H1 (cell line): Measurements from ENCODE around the gene HLA-DQA1. TPM values are rescaled to one million over a fixed set of nuclear protein-coding genes. Genes with fewer than 3 reads are reported as not detected.

Experiments
- CTCF ChIA-PET: fragments of 300-600 bp; sonication (Branson Sonifier 250); formaldehyde crosslinking; loops from one replicate; lab custom pipeline; 2021; ENCODE audit not compliant: partially characterized antibody; lab: Charles Lee
- POLR2A ChIA-PET: fragments of 300-600 bp; sonication (Branson Sonifier 250); formaldehyde crosslinking; loops from one replicate; lab custom pipeline; 2021; ENCODE audit warnings: inconsistent platforms; ENCODE audit not compliant: partially characterized antibody; lab: Charles Lee
- DNase-seq, 2 experiments: peaks; one replicate each; pipeline versions ENCODE4 v3.0.0 to v3.0.0-alpha.2; 2010 to 2022; ENCODE audit warnings: low spot score in 2 of 2, low read depth in 1 of 2, mixed read lengths in 1 of 2
- FAIRE-seq: peaks from 2 replicates; lab custom pipeline; 2011; peaks lifted over from hg19 to GRCh38; lab: Jason Lieb, UNC
- H2AFZ ChIP-seq: 2 replicates; pipeline ENCODE4 v1.8.1; 2012; ENCODE audit warnings: low read length, inconsistent platforms
- H2AK5ac ChIP-seq: 2 replicates; pipeline ENCODE4 v1.6.1; 2013; ENCODE audit warnings: low read depth, low read length
- H2BK120ac ChIP-seq: replicated peaks from 2 replicates; pipeline ENCODE3; 2013; ENCODE audit warnings: low read depth, low read length, inconsistent platforms
- H2BK12ac ChIP-seq: 2 replicates; pipeline ENCODE4 v1.6.1; 2013; ENCODE audit warnings: low read depth, low read length
- H2BK15ac ChIP-seq: 2 replicates; pipeline ENCODE4 v1.6.1; 2013; ENCODE audit warnings: low read length
- H2BK20ac ChIP-seq: 2 replicates; pipeline ENCODE4 v1.6.1; 2013; ENCODE audit warnings: low read length
- H2BK5ac ChIP-seq: 2 replicates; pipeline ENCODE4 v1.6.1; 2013; ENCODE audit warnings: low read depth, low read length
- H3K14ac ChIP-seq: 2 replicates; pipeline ENCODE4 v1.6.1; 2013; ENCODE audit warnings: inconsistent platforms; ENCODE audit not compliant: insufficient read length
- H3K18ac ChIP-seq: 2 replicates; pipeline ENCODE4 v1.6.1; 2013; ENCODE audit warnings: low read length; ENCODE audit errors: extremely low read depth
- H3K23ac ChIP-seq: 2 replicates; pipeline ENCODE4 v1.6.1; 2013; ENCODE audit warnings: inconsistent platforms; ENCODE audit not compliant: insufficient read length
- H3K23me2 ChIP-seq: 2 replicates; pipeline ENCODE4 v1.6.1; 2013; ENCODE audit warnings: low read depth, low read length
- H3K27ac ChIP-seq: 2 replicates; pipeline ENCODE4 v1.6.1; 2011; ENCODE audit warnings: low read depth, low read length, inconsistent platforms
- H3K27me3 ChIP-seq, 4 experiments: replicated peaks in 1 of 4; 1 replicate in 1 of 4; 2 replicates in 3 of 4; pipeline versions ENCODE4 v1.6.1 to v1.8.1; 2011 to 2013; ENCODE audit warnings: low read length in 3 of 4, mild to moderate bottlenecking in 3 of 4, inconsistent platforms in 2 of 4, mixed read lengths in 2 of 4, moderate library complexity in 1 of 4; ENCODE audit not compliant: control insufficient read depth in 3 of 4, insufficient read depth in 3 of 4; ENCODE audit errors: extremely low read depth in 1 of 4
- H3K36me3 ChIP-seq, 4 experiments: 2 replicates each; pipeline versions ENCODE4 v1.6.1 to v1.8.1; 2011 to 2013; ENCODE audit warnings: mild to moderate bottlenecking in 4 of 4, low read length in 3 of 4, moderate library complexity in 2 of 4, control low read depth in 1 of 4, inconsistent platforms in 1 of 4; ENCODE audit not compliant: insufficient read depth in 4 of 4, control insufficient read depth in 2 of 4
- H3K4ac ChIP-seq: replicated peaks from 2 replicates; pipeline ENCODE3; 2013; ENCODE audit warnings: low read length, low read depth, mixed read lengths, inconsistent platforms; ENCODE audit not compliant: insufficient read length
- H3K4me1 ChIP-seq, 4 experiments: replicated peaks in 1 of 4; 1 replicate in 1 of 4; 2 replicates in 3 of 4; pipeline versions ENCODE4 v1.6.1 to v1.8.1; 2011 to 2013; ENCODE audit warnings: low read length in 3 of 4, inconsistent platforms in 2 of 4, mixed read lengths in 1 of 4; ENCODE audit not compliant: insufficient read depth in 4 of 4, control insufficient read depth in 3 of 4
- H3K4me2 ChIP-seq, 2 experiments: 2 replicates each; pipeline versions ENCODE4 v1.6.1 to v1.8.1; 2011 to 2013; ENCODE audit warnings: low read depth in 2 of 2, low read length in 2 of 2, control low read depth in 1 of 2, inconsistent platforms in 1 of 2, mild to moderate bottlenecking in 1 of 2; ENCODE audit not compliant: insufficient read depth in 1 of 2
- H3K4me3 ChIP-seq, 4 experiments: fragments of 200-600, 300-600 bp in 1 of 4; sonication (generic), shearing (Covaris generic), sonication (Bioruptor Twin) in 1 of 4; 2 replicates each; pipeline versions ENCODE4 v1.5.1 to v1.8.1; 2011 to 2016; ENCODE audit warnings: low read length in 4 of 4, low read depth in 3 of 4, control low read depth in 2 of 4, inconsistent platforms in 2 of 4, mild to moderate bottlenecking in 2 of 4, mixed read lengths in 1 of 4, moderate library complexity in 1 of 4; ENCODE audit not compliant: insufficient read depth in 2 of 4; ENCODE audit errors: extremely low read depth in 1 of 4
- H3K56ac ChIP-seq: replicated peaks from 2 replicates; pipeline ENCODE3; 2013; ENCODE audit warnings: low read depth, mild to moderate bottlenecking, mixed read lengths, low read length, inconsistent platforms; ENCODE audit not compliant: insufficient read length
- H3K79me1 ChIP-seq: 2 replicates; pipeline ENCODE4 v1.6.1; 2013; ENCODE audit warnings: low read depth, low read length, control low read depth
- H3K79me2 ChIP-seq, 2 experiments: 2 replicates each; pipeline versions ENCODE4 v1.6.1 to v1.8.1; 2012 to 2013; ENCODE audit warnings: low read length in 2 of 2, mild to moderate bottlenecking in 2 of 2, inconsistent platforms in 1 of 2; ENCODE audit not compliant: insufficient read depth in 2 of 2, control insufficient read depth in 1 of 2
- H3K9ac ChIP-seq, 4 experiments: replicated peaks in 1 of 4; 1 replicate in 1 of 4; 2 replicates in 3 of 4; pipeline versions ENCODE4 v1.6.1 to v1.8.1; 2011 to 2013; ENCODE audit warnings: low read depth in 3 of 4, low read length in 3 of 4, control low read depth in 2 of 4, mild to moderate bottlenecking in 2 of 4, moderate library complexity in 2 of 4, inconsistent platforms in 1 of 4; ENCODE audit errors: extremely low read depth in 1 of 4
- H3K9me3 ChIP-seq, 2 experiments: 2 replicates each; pipeline versions ENCODE4 v1.6.1 to v1.8.1; 2012 to 2013; ENCODE audit warnings: mild to moderate bottlenecking in 2 of 2, moderate library complexity in 2 of 2, control low read depth in 1 of 2, inconsistent platforms in 1 of 2, low read depth in 1 of 2, low read length in 1 of 2, mixed read lengths in 1 of 2; ENCODE audit not compliant: insufficient read depth in 2 of 2
- H4K20me1 ChIP-seq, 2 experiments: replicated peaks in 1 of 2; 2 replicates each; pipeline versions ENCODE3 to v1.8.1; 2011 to 2013; ENCODE audit warnings: inconsistent platforms in 2 of 2, low read length in 2 of 2, mild to moderate bottlenecking in 1 of 2; ENCODE audit not compliant: insufficient read depth in 2 of 2, control insufficient read depth in 1 of 2
- H4K5ac ChIP-seq: 2 replicates; pipeline ENCODE4 v1.6.1; 2013; ENCODE audit warnings: low read length, low read depth, mixed read lengths, inconsistent platforms; ENCODE audit not compliant: insufficient read length
- H4K8ac ChIP-seq: 2 replicates; pipeline ENCODE4 v1.8.0; 2013; ENCODE audit warnings: mild to moderate bottlenecking, moderate library complexity, low read length, inconsistent platforms; ENCODE audit not compliant: insufficient read depth; ENCODE audit errors: extremely low read depth
- H4K91ac ChIP-seq: replicated peaks from 2 replicates; pipeline ENCODE3; 2013; ENCODE audit warnings: low read length, mixed read lengths, inconsistent platforms; ENCODE audit not compliant: insufficient read length
- BRCA1 ChIP-seq: IDR thresholded peaks from 2 replicates; pipeline ENCODE4 v1.6.1; 2012; ENCODE audit warnings: low read depth, low read length, improper control_type of control experiment
- CTBP2 ChIP-seq: IDR thresholded peaks from 2 replicates; pipeline ENCODE4 v1.7.0; 2011; ENCODE audit warnings: borderline replicate concordance, mild to moderate bottlenecking, moderate library complexity, mixed read lengths, low read length; ENCODE audit not compliant: insufficient read depth, insufficient read length
- KDM1A ChIP-seq: fragments of 200-600, 300-600 bp; sonication (generic); IDR thresholded peaks from 2 replicates; pipeline ENCODE4 v1.7.1; 2016; ENCODE audit warnings: mild to moderate bottlenecking, low read length, borderline replicate concordance
- PHF8 ChIP-seq: fragments of 200-600 bp; sonication (generic); conservative IDR thresholded peaks from 2 replicates; pipeline ENCODE4 v1.7.1; 2012; ENCODE audit warnings: low read depth, mild to moderate bottlenecking, inconsistent platforms, low read length, moderate library complexity
- RFX5 ChIP-seq: IDR thresholded peaks from 2 replicates; pipeline ENCODE4 v1.6.1; 2011; ENCODE audit warnings: low read depth, low read length, improper control_type of control experiment, borderline replicate concordance
- TCF12 ChIP-seq: IDR thresholded peaks from 2 replicates; pipeline ENCODE4 v1.6.1; 2011; ENCODE audit warnings: low read depth, mild to moderate bottlenecking, low read length
- WGBS, 2 experiments: shearing (Covaris generic) in 1 of 2; methylation state at CpG; one replicate each; pipeline versions ENCODE4 v1.1.6 to v1.1.7; 2013 to 2015; ENCODE audit warnings: low lambda C conversion rate in 2 of 2, mixed read lengths in 2 of 2, inconsistent platforms in 1 of 2, low coverage in 1 of 2, missing lambda C conversion rate in 1 of 2; ENCODE audit not compliant: insufficient replicate concordance in 2 of 2, insufficient coverage in 1 of 2, insufficient read length in 1 of 2; ENCODE audit errors: extremely low coverage in 1 of 2, missing lambda C conversion rate in 1 of 2; 5-methylcytosine and 5-hydroxymethylcytosine counted together
- polyA plus RNA-seq, 7 experiments: library from polyadenylated mRNA; depleted of rRNA in 3 of 7; stranded (reverse) in 5 of 7; unstranded in 2 of 7; fragments of >200 nt in 5 of 7; fragments of 200-250 nt in 2 of 7; gene quantifications; 1 replicate in 5 of 7; 2 replicates in 1 of 7; 4 replicates in 1 of 7; pipeline versions ENCODE4 v1.2.1 to v1.2.3, GENCODE V29; 2011 to 2013; ENCODE audit warnings: missing spikeins in 2 of 7, mixed read lengths in 2 of 7
- total RNA-seq: library from RNA; stranded (reverse); fragmentation: NEBNext Ultra II Directional; extraction: Animal tissue kit (Norgen Biotek cat#: 25700); gene quantifications from 2 replicates; pipeline ENCODE4 v1.2.1, GENCODE V29; 2021
- TF ChIP-seq, protein P1 (sequence below), 3 experiments: IDR thresholded peaks; 1 replicate in 2 of 3; 2 replicates in 1 of 3; pipeline versions ENCODE4 v1.5.1 to v1.6.1; 2011; ENCODE audit warnings: low read length in 3 of 3, mild to moderate bottlenecking in 3 of 3, inconsistent platforms in 2 of 3, low read depth in 1 of 3, moderate library complexity in 1 of 3; ENCODE audit not compliant: insufficient read depth in 1 of 3; ENCODE audit errors: control extremely low read depth in 1 of 3

HLA-DQA1 gene
- total and polyA plus RNA-seq, 2 of the 8 experiments (the other 6 are each of a cell fraction or from before 2014, with no cell fraction given): 0.12 TPM; not detected in 1

DNA sequence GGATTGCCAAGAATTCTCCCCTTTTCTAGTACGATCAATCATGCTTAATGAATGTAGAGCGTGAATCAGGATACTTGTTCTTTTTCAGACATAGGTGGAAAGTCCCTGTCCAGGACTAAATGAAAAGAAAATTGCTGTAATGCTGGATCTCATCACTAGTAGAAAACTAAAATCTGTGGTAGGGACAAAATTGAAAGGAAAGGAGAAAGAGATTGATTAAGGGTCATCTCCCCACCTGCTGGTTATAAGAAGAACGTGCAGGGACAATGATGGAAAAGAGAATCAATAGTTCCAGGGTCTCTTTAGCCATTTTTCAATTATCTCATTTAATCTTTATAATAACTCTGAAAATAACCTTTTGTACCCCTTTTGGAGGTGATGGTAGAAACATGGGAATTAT is 28.8 kb upstream of the HLA-DQA1 start:
- TF ChIP-seq, protein P1, sequence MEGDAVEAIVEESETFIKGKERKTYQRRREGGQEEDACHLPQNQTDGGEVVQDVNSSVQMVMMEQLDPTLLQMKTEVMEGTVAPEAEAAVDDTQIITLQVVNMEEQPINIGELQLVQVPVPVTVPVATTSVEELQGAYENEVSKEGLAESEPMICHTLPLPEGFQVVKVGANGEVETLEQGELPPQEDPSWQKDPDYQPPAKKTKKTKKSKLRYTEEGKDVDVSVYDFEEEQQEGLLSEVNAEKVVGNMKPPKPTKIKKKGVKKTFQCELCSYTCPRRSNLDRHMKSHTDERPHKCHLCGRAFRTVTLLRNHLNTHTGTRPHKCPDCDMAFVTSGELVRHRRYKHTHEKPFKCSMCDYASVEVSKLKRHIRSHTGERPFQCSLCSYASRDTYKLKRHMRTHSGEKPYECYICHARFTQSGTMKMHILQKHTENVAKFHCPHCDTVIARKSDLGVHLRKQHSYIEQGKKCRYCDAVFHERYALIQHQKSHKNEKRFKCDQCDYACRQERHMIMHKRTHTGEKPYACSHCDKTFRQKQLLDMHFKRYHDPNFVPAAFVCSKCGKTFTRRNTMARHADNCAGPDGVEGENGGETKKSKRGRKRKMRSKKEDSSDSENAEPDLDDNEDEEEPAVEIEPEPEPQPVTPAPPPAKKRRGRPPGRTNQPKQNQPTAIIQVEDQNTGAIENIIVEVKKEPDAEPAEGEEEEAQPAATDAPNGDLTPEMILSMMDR (IDR thresholded peaks at IDR 0.05; ENCODE audit: control extremely low read depth in 1 of 3, insufficient read depth in 1 of 3, low read depth in 1 of 3, low read length in 3 of 3): no peak
- TF ChIP-seq TCF12 (no peak), CTBP2 (no peak), PHF8 (no peak), KDM1A (no peak), BRCA1 (no peak), RFX5 (no peak)
- H3K4me2 ChIP-seq: no peak overlapping the region
- H3K18ac ChIP-seq: no peak overlapping the region
- H2BK20ac ChIP-seq: no peak overlapping the region
- H4K91ac ChIP-seq: no peak overlapping the region
- CTCF ChIA-PET: interaction anchor here (1.1 kb wide), 1 partner anchor 260 kb away, joined by 3 read pairs; no protein-coding TSS in a partner anchor
- H3K23me2 ChIP-seq: no peaks in the 10 kb centered on the region
- H4K20me1 ChIP-seq: no peaks in the 10 kb centered on the region
- no peak overlapping the region for H2AK5ac ChIP-seq
- WGBS, 2 experiments: 66% methylated on average over 3 of the region's 3 CpGs; no CpG with 5 or more reads in 1 of the 2 experiments
- no peak overlapping the region for H2BK5ac ChIP-seq
- H3K23ac ChIP-seq: no peak overlapping the region
- H3K79me2 ChIP-seq: no peaks in the 10 kb centered on the region
- H3K56ac ChIP-seq: no peak overlapping the region
- no peak overlapping the region for H4K8ac ChIP-seq
- H2BK15ac ChIP-seq: no peak overlapping the region
- no peak overlapping the region for H2BK12ac ChIP-seq
- no peaks in the 10 kb centered on the region; a peak in 1 of 7 replicates for H3K4me1 ChIP-seq
- no peak for DNase-seq
- no peak overlapping the region for H2BK120ac ChIP-seq
- H2AFZ ChIP-seq: no peak overlapping the region
- H3K4me3 ChIP-seq: no peak overlapping the region
- H3K14ac ChIP-seq: no peak overlapping the region
- H3K9me3 ChIP-seq: no peaks in the 10 kb centered on the region
- POLR2A ChIA-PET: no interaction called here
- no peak overlapping the region for H4K5ac ChIP-seq
- no peaks in the 10 kb centered on the region for H3K27me3 ChIP-seq
- H3K4ac ChIP-seq: no peak overlapping the region
- no peaks in the 10 kb centered on the region for H3K79me1 ChIP-seq
- H3K36me3 ChIP-seq: no peaks in the 10 kb centered on the region
- no peak overlapping the region for H3K9ac ChIP-seq
- no peak for FAIRE-seq
- H3K27ac ChIP-seq: no peak overlapping the region
